Thoracic aorta (tissue), 2 donors: ENCODE measurements around the gene PLK1. TPM values are rescaled to one million over a fixed set of nuclear protein-coding genes. Genes with fewer than 3 reads are reported as not detected.
A peak's percentile ranks its signal among the peaks of the same experiment; 100 is the strongest.

ENCODE experiments used
- ATAC-seq: fragments of 150-250 bp; one replicate; pipeline ENCODE4 v1.8.0; 2017; ENCODE audit warnings: low read depth; ENCODE audit not compliant: insufficient number of reproducible peaks, low FRiP score
- DNase-seq: peaks from one replicate; pipeline ENCODE4 v3.0.0-alpha.2; 2020; ENCODE audit warnings: low spot score
- H3K27ac ChIP-seq, 2 donors: fragments of 200-600 bp; sonication (generic); 1 replicate in 1 of 2; 2 replicates in 1 of 2; pipeline ENCODE4 v1.5.1; 2016; ENCODE audit warnings: mild to moderate bottlenecking in 2 of 2, moderate library complexity in 2 of 2
- H3K27me3 ChIP-seq: fragments of 200-600 bp; sonication (generic); replicated peaks from 2 replicates; pipeline ENCODE4 v1.6.0; 2016; ENCODE audit warnings: mild to moderate bottlenecking; ENCODE audit not compliant: insufficient read depth
- H3K36me3 ChIP-seq: fragments of 200-600 bp; sonication (generic); one replicate; pipeline ENCODE4 v1.5.1; 2016
- H3K4me1 ChIP-seq, 2 donors: fragments of 200-600 bp; sonication (generic); 1 replicate in 1 of 2; 2 replicates in 1 of 2; pipeline versions ENCODE4 v1.5.1 to v1.6.0; 2016; ENCODE audit warnings: low read depth in 2 of 2, mild to moderate bottlenecking in 1 of 2; ENCODE audit not compliant: control insufficient read depth in 1 of 2
- H3K4me3 ChIP-seq: fragments of 200-600 bp; sonication (generic); 2 replicates; pipeline ENCODE4 v1.5.1; 2016; ENCODE audit warnings: mild to moderate bottlenecking
- H3K9me3 ChIP-seq: fragments of 200-600 bp; sonication (generic); 2 replicates; pipeline ENCODE4 v1.5.1; 2016
- CTCF ChIP-seq: fragments of 200-600 bp; sonication (generic); IDR thresholded peaks from one replicate; pipeline ENCODE4 v1.5.1; 2019; ENCODE audit warnings: antibody characterized with exemption
- total RNA-seq, 2 donors: library from RNA; depleted of rRNA; stranded (reverse); fragments of >200 nt; gene quantifications; one replicate each; pipeline versions ENCODE4 v1.1.0 to v1.2.3, GENCODE V29; 2016

Gene PLK1
- total RNA-seq, 2 donors from 2014 or later = 1.2 to 7.2 TPM

DNA sequence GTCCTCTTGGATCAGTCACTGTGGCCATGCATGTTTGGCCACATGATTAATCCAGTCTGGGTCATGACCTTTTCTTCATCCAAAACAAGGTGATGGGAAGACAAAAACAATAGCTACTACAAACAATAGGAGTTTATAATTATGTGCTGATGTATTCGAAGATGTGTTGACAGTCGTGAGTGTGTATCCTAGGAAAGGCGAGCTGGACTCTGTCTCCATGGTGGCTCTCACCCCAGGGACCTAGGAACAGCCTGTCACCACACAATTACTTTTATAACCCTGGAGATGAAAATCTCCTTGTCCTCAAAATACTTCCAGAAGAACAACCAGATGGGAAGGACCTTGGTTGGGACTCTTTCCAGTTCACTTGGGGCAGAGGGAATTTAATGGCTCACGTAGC lies 9.8 kb upstream of the PLK1 start:
- no peak for TF ChIP-seq CTCF
- DNase-seq (no peak), ATAC-seq (no peak)
- Histone ChIP-seq H3K4me1 (no peaks in the 10 kb centered on the region), H3K27me3 (no peaks in the 10 kb centered on the region), H3K27ac (no peak overlapping the region), H3K4me3 (no peak overlapping the region), H3K9me3 (no peaks in the 10 kb centered on the region), H3K36me3 (peaks cover 60% of the 10 kb centered on the region)

DNA sequence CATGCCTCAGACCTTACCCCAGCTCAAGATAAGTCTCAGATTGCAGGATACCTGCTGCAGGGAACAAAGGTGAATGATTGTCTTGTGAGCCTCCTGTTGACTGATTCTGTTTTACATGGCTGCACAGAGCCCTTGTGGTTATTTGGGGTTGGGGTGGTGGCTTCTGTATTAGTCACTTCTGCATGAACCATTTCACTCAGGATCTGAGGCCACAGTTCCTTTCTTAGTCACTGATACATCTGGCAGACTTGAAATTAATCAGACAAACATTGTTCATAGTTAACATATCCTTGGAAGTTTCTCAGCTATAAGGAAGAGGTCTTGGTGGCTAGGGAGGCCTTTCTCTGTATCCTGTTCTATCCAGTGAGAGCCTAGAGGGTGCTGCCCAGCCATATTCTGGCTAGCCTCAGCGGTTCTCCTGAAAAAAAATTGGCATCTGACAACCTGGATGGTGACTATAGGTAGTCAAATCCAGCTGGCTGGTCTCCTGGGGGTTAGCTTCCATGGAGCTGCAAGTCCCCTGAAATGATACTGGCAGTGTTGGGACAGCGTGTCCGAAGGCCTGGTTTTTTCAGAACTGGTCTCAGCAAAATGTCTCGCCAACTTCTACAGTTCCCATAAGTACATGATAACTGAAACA lies 8.4 kb upstream of the PLK1 start:
- no peak for DNase-seq
- Histone ChIP-seq H3K27me3 (no peaks in the 10 kb centered on the region), H3K9me3 (no peaks in the 10 kb centered on the region), H3K4me1 (no peaks in the 10 kb centered on the region), H3K4me3 (no peak overlapping the region), H3K27ac (no peak overlapping the region), H3K36me3 (peaks cover 49% of the 10 kb centered on the region)
- ATAC-seq = no peak
- TF ChIP-seq CTCF = no peak

GRCh38 chr16:23673971-23674614 lies 4.6 kb upstream of the PLK1 start:
- no peak for TF ChIP-seq CTCF
- no peak for DNase-seq
- Histone ChIP-seq H3K4me3 (no peak overlapping the region), H3K27ac (no peak overlapping the region), H3K9me3 (no peaks in the 10 kb centered on the region), H3K36me3 (peaks cover 15% of the 10 kb centered on the region), H3K4me1 (peaks cover 2 to 10% of the 10 kb centered on the region in 2 donors), H3K27me3 (no peaks in the 10 kb centered on the region)
- ATAC-seq = no peak

DNA sequence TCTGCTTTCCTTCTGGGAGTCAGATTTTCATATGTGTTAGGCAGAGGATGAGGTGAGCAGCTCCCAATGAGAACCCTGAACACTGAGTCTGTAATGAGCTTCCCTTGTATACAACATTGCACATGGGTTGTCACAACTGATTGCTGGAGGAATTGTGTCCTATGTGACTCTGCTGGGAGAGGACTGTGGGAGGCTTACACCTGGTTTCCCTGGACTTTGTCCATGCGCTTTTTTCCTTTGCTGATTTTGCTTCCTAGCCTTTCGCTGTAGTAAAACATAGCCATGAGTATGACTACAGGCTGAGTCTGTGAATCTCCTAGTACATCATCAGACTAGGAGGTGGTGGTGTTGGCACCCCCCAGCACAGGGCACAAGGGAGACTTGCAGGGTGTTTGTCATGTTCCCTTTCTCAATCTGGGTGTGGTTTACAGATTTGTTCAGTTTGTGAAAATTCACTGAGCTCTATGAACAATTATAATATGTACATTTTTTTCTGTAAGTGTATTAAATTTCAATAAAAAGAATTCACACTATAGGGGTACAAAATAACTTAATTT lies 1.7 kb upstream of the PLK1 start:
- no peak for TF ChIP-seq CTCF
- Histone ChIP-seq H3K4me3 (no peak overlapping the region), H3K4me1 (peaks cover 7 to 16% of the 10 kb centered on the region in 2 donors), H3K27me3 (no peaks in the 10 kb centered on the region), H3K36me3 (no peaks in the 10 kb centered on the region), H3K27ac (no peak overlapping the region), H3K9me3 (no peaks in the 10 kb centered on the region)
- DNase-seq (no peak), ATAC-seq (no peak)

DNA sequence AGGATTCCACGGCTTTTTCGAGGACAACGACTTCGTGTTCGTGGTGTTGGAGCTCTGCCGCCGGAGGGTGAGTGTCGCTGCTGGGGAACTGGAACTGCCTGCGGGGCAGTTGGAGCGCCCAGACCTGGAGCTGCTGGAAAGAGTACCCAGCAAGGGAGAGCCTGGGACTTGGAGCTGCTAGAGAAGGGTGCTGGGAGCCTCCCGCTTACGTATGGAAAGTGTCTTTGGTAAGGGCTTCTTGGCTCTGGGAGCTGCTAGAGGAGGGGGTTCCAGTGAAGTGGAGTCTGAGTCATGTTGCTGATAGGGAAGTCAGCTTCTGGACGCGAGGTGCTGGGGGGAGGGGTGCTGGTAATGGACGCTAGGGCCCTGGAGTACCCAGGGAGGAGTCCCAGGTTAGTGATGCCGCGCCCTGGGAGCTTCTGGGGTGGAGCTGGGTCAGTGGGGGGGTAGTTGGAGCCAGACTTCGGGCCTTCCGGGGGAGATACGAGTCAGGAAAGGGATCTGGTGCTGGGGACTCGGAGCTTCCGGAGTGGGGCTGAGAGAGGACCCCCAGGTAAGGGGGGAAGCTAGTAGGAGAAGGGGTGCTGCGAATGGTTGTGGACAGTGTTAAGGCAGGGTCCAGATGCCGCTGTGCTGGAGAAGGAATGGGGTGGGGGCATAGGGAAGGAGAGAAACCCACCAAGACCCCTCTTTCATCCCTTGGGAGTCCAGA lies 741 bp downstream of the PLK1 start:
- H3K27ac ChIP-seq = no peak overlapping the region
- no peaks in the 10 kb centered on the region for H3K27me3 ChIP-seq
- peak overlapping the region; percentile 77 for H3K4me3 ChIP-seq
- peaks cover 3% of the 10 kb centered on the region for H3K36me3 ChIP-seq
- DNase-seq (no peak), ATAC-seq (no peak)
- no peak for TF ChIP-seq CTCF
- no peaks in the 10 kb centered on the region for H3K9me3 ChIP-seq
- peaks cover 7 to 16% of the 10 kb centered on the region in 2 donors for H3K4me1 ChIP-seq
